H1 (cell line): ENCODE data around the gene TSPAN3. TPM values are rescaled to one million over a fixed set of nuclear protein-coding genes. Genes with fewer than 3 reads are reported as not detected.

Experiments
- CTCF ChIA-PET: fragments of 300-600 bp; sonication (Branson Sonifier 250); formaldehyde crosslinking; loops from one replicate; lab custom pipeline; 2021; ENCODE audit not compliant: partially characterized antibody; lab: Charles Lee
- POLR2A ChIA-PET: fragments of 300-600 bp; sonication (Branson Sonifier 250); formaldehyde crosslinking; loops from one replicate; lab custom pipeline; 2021; ENCODE audit warnings: inconsistent platforms; ENCODE audit not compliant: partially characterized antibody; lab: Charles Lee
- DNase-seq, 2 experiments: peaks; one replicate each; pipeline versions ENCODE4 v3.0.0 to v3.0.0-alpha.2; 2010 to 2022; ENCODE audit warnings: low spot score in 2 of 2, low read depth in 1 of 2, mixed read lengths in 1 of 2
- FAIRE-seq: peaks from 2 replicates; lab custom pipeline; 2011; peaks lifted over from hg19 to GRCh38; lab: Jason Lieb, UNC
- H2AFZ ChIP-seq: 2 replicates; pipeline ENCODE4 v1.8.1; 2012; ENCODE audit warnings: low read length, inconsistent platforms
- H2AK5ac ChIP-seq: 2 replicates; pipeline ENCODE4 v1.6.1; 2013; ENCODE audit warnings: low read depth, low read length
- H2BK120ac ChIP-seq: replicated peaks from 2 replicates; pipeline ENCODE3; 2013; ENCODE audit warnings: low read depth, low read length, inconsistent platforms
- H2BK12ac ChIP-seq: 2 replicates; pipeline ENCODE4 v1.6.1; 2013; ENCODE audit warnings: low read depth, low read length
- H2BK15ac ChIP-seq: 2 replicates; pipeline ENCODE4 v1.6.1; 2013; ENCODE audit warnings: low read length
- H2BK20ac ChIP-seq: 2 replicates; pipeline ENCODE4 v1.6.1; 2013; ENCODE audit warnings: low read length
- H2BK5ac ChIP-seq: 2 replicates; pipeline ENCODE4 v1.6.1; 2013; ENCODE audit warnings: low read depth, low read length
- H3K14ac ChIP-seq: 2 replicates; pipeline ENCODE4 v1.6.1; 2013; ENCODE audit warnings: inconsistent platforms; ENCODE audit not compliant: insufficient read length
- H3K18ac ChIP-seq: 2 replicates; pipeline ENCODE4 v1.6.1; 2013; ENCODE audit warnings: low read length; ENCODE audit errors: extremely low read depth
- H3K23ac ChIP-seq: 2 replicates; pipeline ENCODE4 v1.6.1; 2013; ENCODE audit warnings: inconsistent platforms; ENCODE audit not compliant: insufficient read length
- H3K23me2 ChIP-seq: 2 replicates; pipeline ENCODE4 v1.6.1; 2013; ENCODE audit warnings: low read depth, low read length
- H3K27ac ChIP-seq: 2 replicates; pipeline ENCODE4 v1.6.1; 2011; ENCODE audit warnings: low read depth, low read length, inconsistent platforms
- H3K27me3 ChIP-seq, 4 experiments: replicated peaks in 1 of 4; 1 replicate in 1 of 4; 2 replicates in 3 of 4; pipeline versions ENCODE4 v1.6.1 to v1.8.1; 2011 to 2013; ENCODE audit warnings: low read length in 3 of 4, mild to moderate bottlenecking in 3 of 4, inconsistent platforms in 2 of 4, mixed read lengths in 2 of 4, moderate library complexity in 1 of 4; ENCODE audit not compliant: control insufficient read depth in 3 of 4, insufficient read depth in 3 of 4; ENCODE audit errors: extremely low read depth in 1 of 4
- H3K36me3 ChIP-seq, 4 experiments: 2 replicates each; pipeline versions ENCODE4 v1.6.1 to v1.8.1; 2011 to 2013; ENCODE audit warnings: mild to moderate bottlenecking in 4 of 4, low read length in 3 of 4, moderate library complexity in 2 of 4, control low read depth in 1 of 4, inconsistent platforms in 1 of 4; ENCODE audit not compliant: insufficient read depth in 4 of 4, control insufficient read depth in 2 of 4
- H3K4ac ChIP-seq: replicated peaks from 2 replicates; pipeline ENCODE3; 2013; ENCODE audit warnings: low read length, low read depth, mixed read lengths, inconsistent platforms; ENCODE audit not compliant: insufficient read length
- H3K4me1 ChIP-seq, 4 experiments: replicated peaks in 1 of 4; 1 replicate in 1 of 4; 2 replicates in 3 of 4; pipeline versions ENCODE4 v1.6.1 to v1.8.1; 2011 to 2013; ENCODE audit warnings: low read length in 3 of 4, inconsistent platforms in 2 of 4, mixed read lengths in 1 of 4; ENCODE audit not compliant: insufficient read depth in 4 of 4, control insufficient read depth in 3 of 4
- H3K4me2 ChIP-seq, 2 experiments: 2 replicates each; pipeline versions ENCODE4 v1.6.1 to v1.8.1; 2011 to 2013; ENCODE audit warnings: low read depth in 2 of 2, low read length in 2 of 2, control low read depth in 1 of 2, inconsistent platforms in 1 of 2, mild to moderate bottlenecking in 1 of 2; ENCODE audit not compliant: insufficient read depth in 1 of 2
- H3K4me3 ChIP-seq, 4 experiments: fragments of 200-600, 300-600 bp in 1 of 4; sonication (generic), shearing (Covaris generic), sonication (Bioruptor Twin) in 1 of 4; 2 replicates each; pipeline versions ENCODE4 v1.5.1 to v1.8.1; 2011 to 2016; ENCODE audit warnings: low read length in 4 of 4, low read depth in 3 of 4, control low read depth in 2 of 4, inconsistent platforms in 2 of 4, mild to moderate bottlenecking in 2 of 4, mixed read lengths in 1 of 4, moderate library complexity in 1 of 4; ENCODE audit not compliant: insufficient read depth in 2 of 4; ENCODE audit errors: extremely low read depth in 1 of 4
- H3K56ac ChIP-seq: replicated peaks from 2 replicates; pipeline ENCODE3; 2013; ENCODE audit warnings: low read depth, mild to moderate bottlenecking, mixed read lengths, low read length, inconsistent platforms; ENCODE audit not compliant: insufficient read length
- H3K79me1 ChIP-seq: 2 replicates; pipeline ENCODE4 v1.6.1; 2013; ENCODE audit warnings: low read depth, low read length, control low read depth
- H3K79me2 ChIP-seq, 2 experiments: 2 replicates each; pipeline versions ENCODE4 v1.6.1 to v1.8.1; 2012 to 2013; ENCODE audit warnings: low read length in 2 of 2, mild to moderate bottlenecking in 2 of 2, inconsistent platforms in 1 of 2; ENCODE audit not compliant: insufficient read depth in 2 of 2, control insufficient read depth in 1 of 2
- H3K9ac ChIP-seq, 4 experiments: replicated peaks in 1 of 4; 1 replicate in 1 of 4; 2 replicates in 3 of 4; pipeline versions ENCODE4 v1.6.1 to v1.8.1; 2011 to 2013; ENCODE audit warnings: low read depth in 3 of 4, low read length in 3 of 4, control low read depth in 2 of 4, mild to moderate bottlenecking in 2 of 4, moderate library complexity in 2 of 4, inconsistent platforms in 1 of 4; ENCODE audit errors: extremely low read depth in 1 of 4
- H3K9me3 ChIP-seq, 2 experiments: 2 replicates each; pipeline versions ENCODE4 v1.6.1 to v1.8.1; 2012 to 2013; ENCODE audit warnings: mild to moderate bottlenecking in 2 of 2, moderate library complexity in 2 of 2, control low read depth in 1 of 2, inconsistent platforms in 1 of 2, low read depth in 1 of 2, low read length in 1 of 2, mixed read lengths in 1 of 2; ENCODE audit not compliant: insufficient read depth in 2 of 2
- H4K20me1 ChIP-seq, 2 experiments: replicated peaks in 1 of 2; 2 replicates each; pipeline versions ENCODE3 to v1.8.1; 2011 to 2013; ENCODE audit warnings: inconsistent platforms in 2 of 2, low read length in 2 of 2, mild to moderate bottlenecking in 1 of 2; ENCODE audit not compliant: insufficient read depth in 2 of 2, control insufficient read depth in 1 of 2
- H4K5ac ChIP-seq: 2 replicates; pipeline ENCODE4 v1.6.1; 2013; ENCODE audit warnings: low read length, low read depth, mixed read lengths, inconsistent platforms; ENCODE audit not compliant: insufficient read length
- H4K8ac ChIP-seq: 2 replicates; pipeline ENCODE4 v1.8.0; 2013; ENCODE audit warnings: mild to moderate bottlenecking, moderate library complexity, low read length, inconsistent platforms; ENCODE audit not compliant: insufficient read depth; ENCODE audit errors: extremely low read depth
- H4K91ac ChIP-seq: replicated peaks from 2 replicates; pipeline ENCODE3; 2013; ENCODE audit warnings: low read length, mixed read lengths, inconsistent platforms; ENCODE audit not compliant: insufficient read length
- CBX5 ChIP-seq: fragments of 300-800, 300-1000 bp; sonication (generic); IDR thresholded peaks from 2 replicates; pipeline ENCODE4 v1.7.1; 2016; ENCODE audit warnings: antibody characterized with exemption, low read length, low read depth
- CTBP2 ChIP-seq: IDR thresholded peaks from 2 replicates; pipeline ENCODE4 v1.7.0; 2011; ENCODE audit warnings: borderline replicate concordance, mild to moderate bottlenecking, moderate library complexity, mixed read lengths, low read length; ENCODE audit not compliant: insufficient read depth, insufficient read length
- EGR1 ChIP-seq: IDR thresholded peaks from 2 replicates; pipeline ENCODE4 v1.6.1; 2011; ENCODE audit warnings: low read depth, low read length, borderline replicate concordance
- GTF2F1 ChIP-seq: IDR thresholded peaks from 2 replicates; pipeline ENCODE4 v1.6.1; 2012; ENCODE audit warnings: low read depth, low read length, improper control_type of control experiment, borderline replicate concordance
- POLR2AphosphoS5 ChIP-seq: IDR thresholded peaks from 2 replicates; pipeline ENCODE4 v1.6.1; 2011; ENCODE audit warnings: low read depth, low read length
- RAD21 ChIP-seq, 2 experiments: IDR thresholded peaks in 1 of 2; conservative IDR thresholded peaks in 1 of 2; 2 replicates each; pipeline ENCODE4 v1.6.1; 2011; ENCODE audit warnings: low read depth in 2 of 2, low read length in 2 of 2, improper control_type of control experiment in 1 of 2, inconsistent platforms in 1 of 2, mild to moderate bottlenecking in 1 of 2, moderate library complexity in 1 of 2
- WGBS, 2 experiments: shearing (Covaris generic) in 1 of 2; methylation state at CpG; one replicate each; pipeline versions ENCODE4 v1.1.6 to v1.1.7; 2013 to 2015; ENCODE audit warnings: low lambda C conversion rate in 2 of 2, mixed read lengths in 2 of 2, inconsistent platforms in 1 of 2, low coverage in 1 of 2, missing lambda C conversion rate in 1 of 2; ENCODE audit not compliant: insufficient replicate concordance in 2 of 2, insufficient coverage in 1 of 2, insufficient read length in 1 of 2; ENCODE audit errors: extremely low coverage in 1 of 2, missing lambda C conversion rate in 1 of 2; 5-methylcytosine and 5-hydroxymethylcytosine counted together
- polyA plus RNA-seq, 7 experiments: library from polyadenylated mRNA; depleted of rRNA in 3 of 7; stranded (reverse) in 5 of 7; unstranded in 2 of 7; fragments of >200 nt in 5 of 7; fragments of 200-250 nt in 2 of 7; gene quantifications; 1 replicate in 5 of 7; 2 replicates in 1 of 7; 4 replicates in 1 of 7; pipeline versions ENCODE4 v1.2.1 to v1.2.3, GENCODE V29; 2011 to 2013; ENCODE audit warnings: missing spikeins in 2 of 7, mixed read lengths in 2 of 7
- total RNA-seq: library from RNA; stranded (reverse); fragmentation: NEBNext Ultra II Directional; extraction: Animal tissue kit (Norgen Biotek cat#: 25700); gene quantifications from 2 replicates; pipeline ENCODE4 v1.2.1, GENCODE V29; 2021
- TF ChIP-seq, protein P1 (sequence below): IDR thresholded peaks from 2 replicates; pipeline ENCODE4 v1.6.1; 2012; ENCODE audit warnings: low read length, inconsistent platforms
- TF ChIP-seq, protein P2 (sequence below): IDR thresholded peaks from 2 replicates; pipeline ENCODE4 v1.6.1; 2011; ENCODE audit warnings: low read depth, mild to moderate bottlenecking, low read length; ENCODE audit not compliant: insufficient read depth
- TF ChIP-seq, protein P3 (sequence below): IDR thresholded peaks from 2 replicates; pipeline ENCODE4 v1.6.1; 2012; ENCODE audit warnings: inconsistent platforms

Gene TSPAN3
- total and polyA plus RNA-seq, 2 of the 8 experiments (the other 6 are each of a cell fraction or from before 2014, with no cell fraction given): 107 to 238 TPM

DNA sequence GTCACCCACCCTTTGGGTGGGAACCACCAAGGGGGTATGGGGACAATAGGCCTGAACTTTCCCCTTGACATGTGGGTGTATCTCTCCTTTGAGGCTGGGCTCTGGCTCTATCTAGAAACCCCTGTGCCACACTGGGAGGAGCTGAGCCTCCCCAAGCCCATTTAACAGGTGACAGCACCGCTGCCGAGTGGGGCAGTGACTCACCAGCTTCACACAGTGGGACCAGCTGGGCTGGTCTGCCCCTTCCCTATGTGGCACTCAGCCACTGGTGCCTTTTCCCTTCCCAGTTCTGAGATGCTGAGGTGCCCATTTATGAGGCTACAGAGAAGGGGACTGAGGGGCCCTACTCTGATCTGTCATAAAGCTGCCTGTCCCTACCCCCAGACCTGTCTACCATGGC, 70.9 kb downstream of the TSPAN3 start:
- H3K4ac ChIP-seq: no peak overlapping the region
- H3K79me2 ChIP-seq: no peaks in the 10 kb centered on the region
- H3K4me2 ChIP-seq: no peak overlapping the region
- H2BK20ac ChIP-seq: no peak overlapping the region
- H3K4me1 ChIP-seq: no peaks in the 10 kb centered on the region; a peak in 1 of 7 replicates
- no peak overlapping the region for H3K23ac ChIP-seq
- ChIA-PET POLR2A (no interaction called here), CTCF (no interaction called here)
- no peak overlapping the region for H3K56ac ChIP-seq
- no peak overlapping the region for H2AK5ac ChIP-seq
- no peaks in the 10 kb centered on the region for H4K20me1 ChIP-seq
- H3K18ac ChIP-seq: no peak overlapping the region
- no peaks in the 10 kb centered on the region for H3K79me1 ChIP-seq
- no peak overlapping the region for H2BK15ac ChIP-seq
- no peak overlapping the region for H4K5ac ChIP-seq
- no peak overlapping the region for H4K91ac ChIP-seq
- no peak overlapping the region for H2BK120ac ChIP-seq
- no peak overlapping the region for H2BK5ac ChIP-seq
- DNase-seq (no peak), FAIRE-seq (no peak)
- no peak overlapping the region for H2BK12ac ChIP-seq
- H2AFZ ChIP-seq: no peak overlapping the region
- no peaks in the 10 kb centered on the region for H3K9me3 ChIP-seq
- H3K23me2 ChIP-seq: no peaks in the 10 kb centered on the region
- no peak overlapping the region for H3K27ac ChIP-seq
- H3K14ac ChIP-seq: no peak overlapping the region
- TF ChIP-seq, protein P1, sequence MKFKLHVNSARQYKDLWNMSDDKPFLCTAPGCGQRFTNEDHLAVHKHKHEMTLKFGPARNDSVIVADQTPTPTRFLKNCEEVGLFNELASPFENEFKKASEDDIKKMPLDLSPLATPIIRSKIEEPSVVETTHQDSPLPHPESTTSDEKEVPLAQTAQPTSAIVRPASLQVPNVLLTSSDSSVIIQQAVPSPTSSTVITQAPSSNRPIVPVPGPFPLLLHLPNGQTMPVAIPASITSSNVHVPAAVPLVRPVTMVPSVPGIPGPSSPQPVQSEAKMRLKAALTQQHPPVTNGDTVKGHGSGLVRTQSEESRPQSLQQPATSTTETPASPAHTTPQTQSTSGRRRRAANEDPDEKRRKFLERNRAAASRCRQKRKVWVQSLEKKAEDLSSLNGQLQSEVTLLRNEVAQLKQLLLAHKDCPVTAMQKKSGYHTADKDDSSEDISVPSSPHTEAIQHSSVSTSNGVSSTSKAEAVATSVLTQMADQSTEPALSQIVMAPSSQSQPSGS: no peak
- TF ChIP-seq, protein P2, sequence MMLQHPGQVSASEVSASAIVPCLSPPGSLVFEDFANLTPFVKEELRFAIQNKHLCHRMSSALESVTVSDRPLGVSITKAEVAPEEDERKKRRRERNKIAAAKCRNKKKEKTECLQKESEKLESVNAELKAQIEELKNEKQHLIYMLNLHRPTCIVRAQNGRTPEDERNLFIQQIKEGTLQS: no peak
- TF ChIP-seq GTF2F1: no peak
- TF ChIP-seq CBX5: no peak
- no peak for TF ChIP-seq RAD21 (IDR thresholded peaks at IDR 0.05 in 1 of 2, conservative IDR thresholded peaks at IDR 0.05 in 1 of 2; ENCODE audit: low read depth in 2 of 2, low read length in 2 of 2)
- TF ChIP-seq CTBP2: no peak
- TF ChIP-seq, protein P3, sequence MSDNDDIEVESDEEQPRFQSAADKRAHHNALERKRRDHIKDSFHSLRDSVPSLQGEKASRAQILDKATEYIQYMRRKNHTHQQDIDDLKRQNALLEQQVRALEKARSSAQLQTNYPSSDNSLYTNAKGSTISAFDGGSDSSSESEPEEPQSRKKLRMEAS: no peak
- no peak for TF ChIP-seq EGR1
- TF ChIP-seq POLR2AphosphoS5: no peak
- TF ChIP-seq, all 59 proteins: peak for 0
- Histone ChIP-seq H3K4me3 (no peak overlapping the region), H4K8ac (no peak overlapping the region), H3K9ac (no peak overlapping the region), H3K27me3 (peaks cover 0 to 3% (median 0%) of the 10 kb centered on the region in 4 experiments; a peak in 2 of 7 replicates), H3K36me3 (no peaks in the 10 kb centered on the region)
- 80% methylated on average over 2 of the region's 2 CpGs; no CpG with 5 or more reads in 1 of the 2 experiments for WGBS, 2 experiments
